ENCODE results near the gene PDE6H.

DNA sequence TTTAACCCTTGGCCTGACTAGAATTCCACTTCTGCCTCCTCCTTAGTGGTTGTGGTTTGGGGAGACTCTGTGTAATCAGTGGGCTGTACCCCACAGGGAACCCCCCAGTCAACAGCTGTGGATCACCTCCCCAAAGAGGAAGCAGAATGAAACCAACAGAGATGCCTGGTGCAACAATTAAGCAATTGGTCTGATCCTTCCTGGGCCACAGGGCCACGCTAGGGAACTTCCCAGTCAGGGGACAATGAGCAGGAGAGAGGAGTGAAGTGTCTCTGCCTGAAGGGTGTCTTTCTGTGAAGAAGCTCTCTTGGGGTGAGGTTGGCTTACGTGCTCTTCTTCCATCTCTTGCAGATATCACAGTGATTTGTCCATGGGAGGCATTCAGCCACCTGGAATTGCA lies 8.2 kb downstream of the PDE6H start:
- TF ChIP-seq, protein P1, sequence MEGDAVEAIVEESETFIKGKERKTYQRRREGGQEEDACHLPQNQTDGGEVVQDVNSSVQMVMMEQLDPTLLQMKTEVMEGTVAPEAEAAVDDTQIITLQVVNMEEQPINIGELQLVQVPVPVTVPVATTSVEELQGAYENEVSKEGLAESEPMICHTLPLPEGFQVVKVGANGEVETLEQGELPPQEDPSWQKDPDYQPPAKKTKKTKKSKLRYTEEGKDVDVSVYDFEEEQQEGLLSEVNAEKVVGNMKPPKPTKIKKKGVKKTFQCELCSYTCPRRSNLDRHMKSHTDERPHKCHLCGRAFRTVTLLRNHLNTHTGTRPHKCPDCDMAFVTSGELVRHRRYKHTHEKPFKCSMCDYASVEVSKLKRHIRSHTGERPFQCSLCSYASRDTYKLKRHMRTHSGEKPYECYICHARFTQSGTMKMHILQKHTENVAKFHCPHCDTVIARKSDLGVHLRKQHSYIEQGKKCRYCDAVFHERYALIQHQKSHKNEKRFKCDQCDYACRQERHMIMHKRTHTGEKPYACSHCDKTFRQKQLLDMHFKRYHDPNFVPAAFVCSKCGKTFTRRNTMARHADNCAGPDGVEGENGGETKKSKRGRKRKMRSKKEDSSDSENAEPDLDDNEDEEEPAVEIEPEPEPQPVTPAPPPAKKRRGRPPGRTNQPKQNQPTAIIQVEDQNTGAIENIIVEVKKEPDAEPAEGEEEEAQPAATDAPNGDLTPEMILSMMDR (IDR thresholded peaks at IDR 0.05; ENCODE audit: low read depth, low read length, missing input control): no peak
- TF ChIP-seq SP1 (IDR thresholded peaks at IDR 0.05) (no peak), MAX (IDR thresholded peaks at IDR 0.05) (no peak), TAF1 (conservative IDR thresholded peaks at IDR 0.05) (no peak), YY1 (IDR thresholded peaks at IDR 0.05) (no peak), FOXA2 (IDR thresholded peaks at IDR 0.05) (no peak)

All from liver (tissue), 3 donors.